HTR-8/SVneo (cell line): ENCODE data around the gene PLEKHA8.

Source experiments
- DNase-seq: peaks from one replicate; pipeline ENCODE4 v3.0.0; 2011; ENCODE audit warnings: low spot score, mixed read lengths; ENCODE audit not compliant: insufficient read length
- FAIRE-seq: peaks from 2 replicates; lab custom pipeline; 2011; peaks lifted over from hg19 to GRCh38; lab: Jason Lieb, UNC

PLEKHA8 gene

GRCh38 chr7:30022991-30023390 lies 5.2 kb upstream of the PLEKHA8 start:
- FAIRE-seq, result no peak

GRCh38 chr7:30023524-30023923 lies 4.7 kb upstream of the PLEKHA8 start:
- DNase-seq (no peak), FAIRE-seq (no peak)

More at GRCh38 chr7:30022991-30023390, 5.2 kb upstream of the PLEKHA8 start:
- no peak for DNase-seq

GRCh38 chr7:30026229-30027064 lies 1.8 kb upstream of the PLEKHA8 start, which contains the start of gene FKBP14:
Gene FKBP14 (minus strand): TSS chr7:30026702. CDS start chr7:30026508, 194 bp downstream.
- FAIRE-seq (peak; percentile 57), DNase-seq (peak; percentile 97)

- DNase-seq (peak; percentile 7), FAIRE-seq (no peak)
Measured at GRCh38 chr7:30027065-30027456, 1.2 kb upstream of the PLEKHA8 start.

GRCh38 chr7:30027740-30028215 lies 434 bp upstream of the PLEKHA8 start:
- no peak for DNase-seq

GRCh38 chr7:30028749-30029635 lies 780 bp downstream of the PLEKHA8 start:
- DNase-seq (peak; percentile 26), FAIRE-seq (peak; percentile 16)

More at GRCh38 chr7:30027740-30028215, 434 bp upstream of the PLEKHA8 start:
- no peak for FAIRE-seq

- no peak for FAIRE-seq
- DNase-seq, result no peak
Measured at GRCh38 chr7:30029696-30030095, 1.5 kb downstream of the PLEKHA8 start.

- DNase-seq (no peak), FAIRE-seq (no peak)
Measured at GRCh38 chr7:30032310-30033125, 4.3 kb downstream of the PLEKHA8 start.

GRCh38 chr7:30034501-30034900 lies 6.3 kb downstream of the PLEKHA8 start:
- DNase-seq (no peak), FAIRE-seq (no peak)

GRCh38 chr7:30036220-30036619 lies 8.0 kb downstream of the PLEKHA8 start:
- FAIRE-seq, result no peak

GRCh38 chr7:30038196-30038980 lies 10.2 kb downstream of the PLEKHA8 start:
- no peak for DNase-seq
- no peak for FAIRE-seq

More at GRCh38 chr7:30036220-30036619, 8.0 kb downstream of the PLEKHA8 start:
- no peak for DNase-seq

- no peak for DNase-seq
- no peak for FAIRE-seq
Measured at GRCh38 chr7:30040938-30041337, 12.7 kb downstream of the PLEKHA8 start.

GRCh38 chr7:30041526-30042269 lies 13.5 kb downstream of the PLEKHA8 start:
- no peak for DNase-seq
- FAIRE-seq, result no peak

GRCh38 chr7:30046127-30046770 lies 18.0 kb downstream of the PLEKHA8 start:
- no peak for FAIRE-seq
- no peak for DNase-seq

GRCh38 chr7:30047124-30047523 lies 18.9 kb downstream of the PLEKHA8 start:
- FAIRE-seq (no peak), DNase-seq (no peak)

- FAIRE-seq (no peak), DNase-seq (no peak)
Measured at GRCh38 chr7:30048582-30048981, 20.4 kb downstream of the PLEKHA8 start.

GRCh38 chr7:30049173-30049572 lies 21.0 kb downstream of the PLEKHA8 start:
- FAIRE-seq, result no peak
- DNase-seq, result no peak

GRCh38 chr7:30053068-30053467 lies 24.9 kb downstream of the PLEKHA8 start:
- DNase-seq (no peak), FAIRE-seq (no peak)
